ENCODE results near the gene CHN1. TPM values are rescaled to one million over a fixed set of nuclear protein-coding genes. Genes with fewer than 3 reads are reported as not detected.

The CHN1 gene
- total RNA-seq, 1 donor from 2014 or later = 26.3 TPM

DNA sequence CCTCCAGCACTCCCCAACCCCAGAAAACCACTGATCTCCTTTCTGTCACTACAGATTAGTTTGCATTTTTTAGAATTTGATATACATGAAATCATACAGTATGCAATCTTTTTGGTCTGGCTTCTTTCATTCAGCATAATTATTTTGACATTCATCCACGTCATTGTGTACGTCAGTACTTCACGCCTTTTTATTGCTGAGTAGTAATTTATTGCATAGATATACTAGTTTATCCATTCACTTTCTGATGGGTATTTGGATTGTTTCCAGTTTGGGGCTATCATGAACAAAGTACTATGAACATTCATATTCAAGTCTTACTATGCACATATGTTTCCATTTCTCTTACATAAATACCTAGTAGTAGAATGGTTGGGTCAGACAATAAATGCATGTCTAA lies 20.1 kb upstream of the CHN1 start:
- TF ChIP-seq, protein P1, sequence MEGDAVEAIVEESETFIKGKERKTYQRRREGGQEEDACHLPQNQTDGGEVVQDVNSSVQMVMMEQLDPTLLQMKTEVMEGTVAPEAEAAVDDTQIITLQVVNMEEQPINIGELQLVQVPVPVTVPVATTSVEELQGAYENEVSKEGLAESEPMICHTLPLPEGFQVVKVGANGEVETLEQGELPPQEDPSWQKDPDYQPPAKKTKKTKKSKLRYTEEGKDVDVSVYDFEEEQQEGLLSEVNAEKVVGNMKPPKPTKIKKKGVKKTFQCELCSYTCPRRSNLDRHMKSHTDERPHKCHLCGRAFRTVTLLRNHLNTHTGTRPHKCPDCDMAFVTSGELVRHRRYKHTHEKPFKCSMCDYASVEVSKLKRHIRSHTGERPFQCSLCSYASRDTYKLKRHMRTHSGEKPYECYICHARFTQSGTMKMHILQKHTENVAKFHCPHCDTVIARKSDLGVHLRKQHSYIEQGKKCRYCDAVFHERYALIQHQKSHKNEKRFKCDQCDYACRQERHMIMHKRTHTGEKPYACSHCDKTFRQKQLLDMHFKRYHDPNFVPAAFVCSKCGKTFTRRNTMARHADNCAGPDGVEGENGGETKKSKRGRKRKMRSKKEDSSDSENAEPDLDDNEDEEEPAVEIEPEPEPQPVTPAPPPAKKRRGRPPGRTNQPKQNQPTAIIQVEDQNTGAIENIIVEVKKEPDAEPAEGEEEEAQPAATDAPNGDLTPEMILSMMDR (IDR thresholded peaks at IDR 0.05; ENCODE audit: unreplicated experiment) = no peak
- Mint-ChIP-seq H3K36me3 (ENCODE audit: low read depth, unreplicated experiment) (no peaks in the 10 kb centered on the region), H3K9me3 (ENCODE audit: unreplicated experiment) (no peaks in the 10 kb centered on the region), H3K27ac (ENCODE audit: unreplicated experiment) (no peak overlapping the region), H3K4me3 (ENCODE audit: unreplicated experiment) (no peak overlapping the region), H3K4me1 (ENCODE audit: unreplicated experiment) (no peaks in the 10 kb centered on the region), H3K27me3 (ENCODE audit: unreplicated experiment) (peaks cover 4% of the 10 kb centered on the region)
- no peak for DNase-seq (ENCODE audit: low spot score)

DNA sequence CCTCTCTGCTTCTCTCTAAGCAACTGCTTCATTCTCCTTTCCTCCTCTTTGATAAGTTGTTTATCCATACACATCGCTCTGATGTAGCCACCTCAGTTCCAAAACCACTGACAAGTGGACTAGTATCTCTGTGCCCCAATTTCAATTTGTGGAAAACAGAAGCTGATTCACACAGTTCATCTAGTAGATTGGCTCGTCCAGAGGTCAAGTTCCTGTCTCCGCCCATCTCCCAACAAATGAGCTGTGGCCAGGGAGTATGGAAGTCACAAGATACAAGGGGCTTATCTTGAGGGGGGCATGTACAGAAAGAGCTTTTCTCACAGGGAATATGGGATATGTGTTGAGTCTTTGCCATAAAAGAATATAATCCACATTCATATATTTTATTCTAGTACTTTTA lies 17.7 kb upstream of the CHN1 start:
- H3K36me3 Mint-ChIP-seq (ENCODE audit: low read depth, unreplicated experiment) = no peaks in the 10 kb centered on the region
- DNase-seq (ENCODE audit: low spot score) = no peak
- TF ChIP-seq, protein P1 (IDR thresholded peaks at IDR 0.05; ENCODE audit: unreplicated experiment) = no peak
- H3K27me3 Mint-ChIP-seq (ENCODE audit: unreplicated experiment) = peaks cover 4% of the 10 kb centered on the region
- H3K4me1 Mint-ChIP-seq (ENCODE audit: unreplicated experiment) = no peaks in the 10 kb centered on the region
- H3K4me3 Mint-ChIP-seq (ENCODE audit: unreplicated experiment) = no peak overlapping the region
- no peak overlapping the region for H3K27ac Mint-ChIP-seq (ENCODE audit: unreplicated experiment)
- no peaks in the 10 kb centered on the region for H3K9me3 Mint-ChIP-seq (ENCODE audit: unreplicated experiment)

DNA sequence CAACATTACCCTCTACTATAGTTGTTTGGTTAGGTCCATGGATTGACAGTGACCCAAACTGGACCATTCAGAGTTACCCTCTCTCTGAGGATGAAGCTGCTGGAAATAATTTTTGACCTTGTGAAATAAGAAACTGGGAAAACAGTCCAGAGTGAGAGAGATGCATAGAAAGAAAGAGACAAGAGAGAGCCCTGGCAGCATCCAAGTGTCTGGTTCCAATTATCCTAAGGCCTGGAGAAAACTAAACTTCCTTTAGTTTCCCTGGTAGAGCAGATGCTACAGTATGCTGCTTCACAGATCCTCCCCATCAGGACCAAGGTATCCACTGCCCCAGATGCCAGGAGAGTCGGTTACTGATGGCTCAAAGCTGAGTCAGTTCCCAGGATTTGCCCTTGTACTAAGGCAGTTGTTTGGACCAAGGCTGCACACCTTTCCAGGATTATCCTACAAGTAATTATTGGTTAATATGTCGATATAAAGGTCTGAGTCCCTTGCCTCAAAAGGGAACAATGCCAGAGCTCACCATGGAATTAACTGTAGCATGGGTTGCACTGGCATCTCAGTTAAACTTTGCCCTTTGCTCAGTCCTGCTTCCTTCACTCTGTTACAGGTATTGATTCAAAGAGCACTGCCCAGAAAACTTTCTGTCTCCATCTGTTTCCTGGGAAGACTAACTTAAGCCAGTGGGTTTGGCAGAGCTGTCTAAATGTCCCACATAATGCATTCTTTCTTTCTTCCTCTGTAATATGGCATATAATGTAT lies 14.6 kb upstream of the CHN1 start:
- DNase-seq (ENCODE audit: low spot score) = no peak
- H3K27me3 Mint-ChIP-seq (ENCODE audit: unreplicated experiment) = peaks cover 9% of the 10 kb centered on the region
- peaks cover 19% of the 10 kb centered on the region for H3K4me1 Mint-ChIP-seq (ENCODE audit: unreplicated experiment)
- TF ChIP-seq, protein P1 (IDR thresholded peaks at IDR 0.05; ENCODE audit: unreplicated experiment) = no peak
- no peaks in the 10 kb centered on the region for H3K9me3 Mint-ChIP-seq (ENCODE audit: unreplicated experiment)
- no peak overlapping the region for H3K4me3 Mint-ChIP-seq (ENCODE audit: unreplicated experiment)
- no peak overlapping the region for H3K27ac Mint-ChIP-seq (ENCODE audit: unreplicated experiment)
- peaks cover 4% of the 10 kb centered on the region for H3K36me3 Mint-ChIP-seq (ENCODE audit: low read depth, unreplicated experiment)

DNA sequence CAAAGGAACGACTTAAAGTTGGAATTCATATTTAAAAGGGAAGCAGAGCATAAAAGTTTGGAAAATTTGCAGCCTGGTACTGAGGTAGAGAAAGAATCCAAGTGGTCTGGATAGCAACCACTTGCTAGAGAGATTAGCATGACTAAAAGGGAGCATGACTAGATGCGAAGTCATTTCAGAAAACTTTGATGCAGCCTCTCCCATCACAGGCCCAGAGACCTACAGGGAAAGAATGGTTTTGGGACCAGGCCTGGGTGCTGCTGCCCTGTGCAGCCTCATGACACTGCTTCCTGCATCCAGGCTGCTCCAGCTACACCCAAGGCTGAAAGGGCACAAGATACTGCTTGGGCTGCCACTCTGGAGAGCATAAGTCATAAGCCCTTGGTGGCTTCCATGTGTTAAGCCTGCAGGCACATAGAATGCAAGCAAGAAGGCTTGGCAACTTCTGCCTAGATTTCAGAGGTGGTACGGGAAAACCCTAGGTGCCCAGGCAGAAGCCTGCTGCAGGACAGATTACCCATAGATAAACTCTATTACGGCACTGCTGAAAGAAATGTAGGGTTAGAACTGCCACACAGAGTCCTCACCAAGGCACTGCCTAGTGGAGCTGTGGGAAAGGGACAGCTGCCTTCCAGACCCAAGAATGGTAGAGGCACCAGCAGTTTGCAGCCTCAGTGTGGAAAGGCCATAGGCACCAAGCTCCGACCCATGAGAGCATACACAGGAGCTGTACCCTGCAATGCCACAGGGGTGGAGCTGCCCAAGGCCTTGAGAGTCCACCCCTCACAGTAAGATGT lies 12.6 kb upstream of the CHN1 start:
- Mint-ChIP-seq H3K27ac (ENCODE audit: unreplicated experiment) (no peak overlapping the region), H3K4me3 (ENCODE audit: unreplicated experiment) (no peak overlapping the region), H3K9me3 (ENCODE audit: unreplicated experiment) (no peaks in the 10 kb centered on the region), H3K4me1 (ENCODE audit: unreplicated experiment) (peaks cover 30% of the 10 kb centered on the region), H3K36me3 (ENCODE audit: low read depth, unreplicated experiment) (peaks cover 4% of the 10 kb centered on the region), H3K27me3 (ENCODE audit: unreplicated experiment) (peaks cover 9% of the 10 kb centered on the region)
- no peak for DNase-seq (ENCODE audit: low spot score)
- TF ChIP-seq, protein P1 (IDR thresholded peaks at IDR 0.05; ENCODE audit: unreplicated experiment) = no peak

DNA sequence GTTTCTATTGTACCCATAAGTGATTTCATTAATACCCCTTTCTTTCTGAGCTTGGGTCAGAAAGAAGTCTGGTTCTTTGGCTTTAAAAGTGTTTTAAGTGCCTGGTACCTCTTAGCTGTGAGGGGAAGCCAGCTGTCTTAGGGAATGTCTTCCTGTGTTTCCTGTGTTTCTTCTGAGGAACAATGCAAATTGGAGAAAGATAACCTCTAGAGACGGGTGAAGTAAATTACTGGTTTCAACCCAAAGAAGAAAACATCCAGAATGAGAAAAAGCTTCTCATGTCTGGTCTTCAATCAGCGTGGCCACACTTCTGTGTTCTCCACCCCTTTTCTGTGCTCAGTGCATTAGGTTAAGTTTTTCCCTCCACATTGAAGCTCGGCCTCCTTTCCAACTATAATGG lies 10.2 kb upstream of the CHN1 start:
- no peak for DNase-seq (ENCODE audit: low spot score)
- Mint-ChIP-seq H3K4me3 (ENCODE audit: unreplicated experiment) (no peak overlapping the region), H3K4me1 (ENCODE audit: unreplicated experiment) (peaks cover 44% of the 10 kb centered on the region), H3K36me3 (ENCODE audit: low read depth, unreplicated experiment) (peaks cover 4% of the 10 kb centered on the region), H3K9me3 (ENCODE audit: unreplicated experiment) (no peaks in the 10 kb centered on the region), H3K27me3 (ENCODE audit: unreplicated experiment) (peaks cover 4% of the 10 kb centered on the region), H3K27ac (ENCODE audit: unreplicated experiment) (peak overlapping the region; percentile 99)
- TF ChIP-seq, protein P1 (IDR thresholded peaks at IDR 0.05; ENCODE audit: unreplicated experiment) = no peak
